Measurements from ENCODE around the gene CNTN4. TPM values are rescaled to one million over a fixed set of nuclear protein-coding genes. Genes with fewer than 3 reads are reported as not detected.

The CNTN4 gene
- total RNA-seq, 2 donors from 2014 or later, result not detected

DNA sequence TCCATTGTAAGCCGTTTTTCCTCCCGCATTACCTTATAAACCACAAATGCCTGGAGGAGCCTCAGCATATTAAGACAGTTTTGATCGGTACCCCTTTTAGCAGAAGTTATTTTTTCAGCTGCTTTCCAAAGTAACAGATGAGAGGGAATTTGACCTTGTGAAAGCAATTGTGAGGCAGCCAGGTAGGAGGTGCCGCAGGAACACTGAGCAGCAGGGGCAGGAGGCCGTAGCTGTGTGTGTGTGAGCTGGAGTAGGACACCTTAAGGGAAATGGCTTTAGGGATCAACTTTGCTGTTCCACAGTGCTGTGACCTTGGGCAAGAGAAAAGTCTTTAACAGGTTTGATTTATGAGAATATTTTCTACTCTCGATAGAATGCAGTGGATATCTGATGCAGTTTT lies 529.5 kb downstream of the CNTN4 start:
- Mint-ChIP-seq H3K27ac (no peak overlapping the region), H3K9me3 (no peaks in the 10 kb centered on the region), H3K36me3 (no peaks in the 10 kb centered on the region)
- ATAC-seq (no peak), DNase-seq (ENCODE audit: low spot score in 2 of 2) (no peak)

DNA sequence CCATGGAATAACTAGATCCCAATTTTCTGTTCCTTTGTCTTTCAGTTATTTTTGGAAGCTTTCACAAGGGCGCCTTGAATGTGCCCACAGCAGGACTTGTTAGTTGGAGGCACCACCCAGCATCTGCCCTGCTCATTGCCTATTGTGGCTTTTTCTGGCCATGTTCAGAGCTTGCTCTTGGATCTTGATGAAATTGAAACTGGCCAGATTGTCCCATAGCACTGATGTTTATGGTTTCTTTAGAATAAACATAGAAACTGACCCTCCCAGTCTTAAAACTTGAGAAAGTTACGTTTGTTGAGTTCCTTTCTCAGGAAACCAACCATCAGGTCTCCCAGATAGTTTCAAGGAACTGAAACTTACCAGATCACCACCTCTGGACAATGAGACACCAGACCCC lies 536.8 kb downstream of the CNTN4 start:
- Mint-ChIP-seq H3K36me3 (peaks cover 0 to 7% of the 10 kb centered on the region in 2 donors), H3K27ac (no peak overlapping the region), H3K9me3 (peaks cover 0 to 4% of the 10 kb centered on the region in 2 donors)
- DNase-seq (ENCODE audit: low spot score in 2 of 2) (no peak), ATAC-seq (no peak)

DNA sequence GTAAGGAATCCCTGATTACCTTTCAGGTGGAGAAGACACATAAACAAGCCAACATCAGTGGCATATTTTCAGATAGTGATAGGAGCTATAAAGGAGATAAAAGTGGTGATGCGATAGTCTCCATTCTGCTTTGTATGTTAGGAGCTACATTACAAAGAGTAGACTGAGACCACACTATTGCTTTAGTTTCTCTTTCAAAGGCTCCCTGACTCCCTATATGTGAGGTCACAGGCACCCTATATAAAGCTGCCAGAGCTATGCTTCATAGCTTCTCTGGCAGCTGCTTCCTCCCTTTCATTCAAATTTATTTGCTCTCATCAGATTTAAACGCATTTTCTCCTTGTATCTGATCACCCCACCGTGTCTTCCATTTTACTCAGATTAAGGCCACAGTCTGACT lies 544.9 kb downstream of the CNTN4 start:
- ATAC-seq, result no peak
- Mint-ChIP-seq H3K27ac (no peak overlapping the region), H3K9me3 (peaks cover 0 to 6% of the 10 kb centered on the region in 2 donors), H3K36me3 (no peaks in the 10 kb centered on the region)
- no peak for DNase-seq (ENCODE audit: low spot score in 2 of 2)

DNA sequence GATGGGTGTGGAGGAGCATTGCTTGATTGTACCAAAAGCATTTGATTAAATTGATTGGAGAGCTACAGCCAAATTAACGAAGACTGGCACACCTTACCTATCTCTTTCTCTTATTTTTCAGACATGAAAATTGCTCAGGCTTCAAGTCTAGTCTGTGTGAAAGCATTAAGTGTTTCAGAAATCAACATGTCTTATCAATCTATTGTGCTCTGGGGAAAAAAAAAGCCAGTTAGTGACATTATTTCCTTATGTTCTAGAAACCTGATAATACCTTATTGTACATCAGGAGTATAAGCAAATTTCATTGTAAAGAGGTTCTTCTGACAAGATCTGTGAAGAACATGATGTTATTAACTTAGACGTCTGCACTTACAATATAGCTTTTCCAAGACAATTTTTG lies 546.3 kb downstream of the CNTN4 start:
- Mint-ChIP-seq H3K27ac (no peak overlapping the region), H3K36me3 (no peaks in the 10 kb centered on the region), H3K9me3 (peaks cover under 1 to 7% of the 10 kb centered on the region in 2 donors)
- DNase-seq (ENCODE audit: low spot score in 2 of 2) (no peak), ATAC-seq (no peak)

DNA sequence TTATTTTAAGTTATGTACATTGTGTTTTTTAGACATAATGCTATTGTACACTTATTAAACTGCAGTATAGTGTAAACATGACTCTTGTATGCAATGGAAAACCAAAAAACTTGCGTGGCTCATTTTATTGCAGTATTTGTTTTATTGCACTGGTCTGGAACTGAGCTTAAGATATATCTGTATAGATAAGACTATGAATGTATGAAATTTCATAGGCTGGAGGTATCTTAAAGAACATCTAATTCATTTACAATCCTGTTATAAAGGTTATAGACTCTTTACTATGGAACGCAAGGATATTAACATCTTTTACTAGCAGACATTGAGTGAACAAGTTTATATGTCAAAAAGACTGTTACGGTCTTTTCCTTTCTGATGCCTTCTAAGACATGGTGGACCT lies 552.1 kb downstream of the CNTN4 start:
- Mint-ChIP-seq H3K9me3 (peaks cover 3 to 7% of the 10 kb centered on the region in 2 donors), H3K27ac (no peak overlapping the region), H3K36me3 (no peaks in the 10 kb centered on the region)
- DNase-seq (ENCODE audit: low spot score in 2 of 2) (no peak), ATAC-seq (no peak)

DNA sequence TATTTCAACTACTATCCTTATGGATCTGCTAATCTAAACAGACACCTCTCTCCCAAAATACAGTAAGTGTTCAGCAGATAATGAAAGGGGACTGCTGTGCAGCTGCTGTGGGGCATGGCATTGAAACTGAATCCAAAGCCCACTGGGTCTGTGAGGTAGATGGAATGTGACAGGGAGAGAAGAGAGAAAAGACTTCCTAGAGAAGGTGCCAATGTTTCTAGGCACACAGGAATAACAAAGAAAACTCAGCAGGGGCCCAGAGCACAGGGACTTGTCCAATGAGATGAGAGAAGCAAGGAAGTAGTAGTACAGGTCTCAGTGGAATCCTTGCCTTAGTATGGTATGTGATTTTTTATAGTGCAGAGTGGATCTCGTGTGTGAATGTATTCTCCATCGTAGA lies 553.7 kb downstream of the CNTN4 start:
- Mint-ChIP-seq H3K27ac (no peak overlapping the region), H3K9me3 (peaks cover 3 to 6% of the 10 kb centered on the region in 2 donors), H3K36me3 (no peaks in the 10 kb centered on the region)
- ATAC-seq, result no peak
- DNase-seq (ENCODE audit: low spot score in 2 of 2), result no peak

DNA sequence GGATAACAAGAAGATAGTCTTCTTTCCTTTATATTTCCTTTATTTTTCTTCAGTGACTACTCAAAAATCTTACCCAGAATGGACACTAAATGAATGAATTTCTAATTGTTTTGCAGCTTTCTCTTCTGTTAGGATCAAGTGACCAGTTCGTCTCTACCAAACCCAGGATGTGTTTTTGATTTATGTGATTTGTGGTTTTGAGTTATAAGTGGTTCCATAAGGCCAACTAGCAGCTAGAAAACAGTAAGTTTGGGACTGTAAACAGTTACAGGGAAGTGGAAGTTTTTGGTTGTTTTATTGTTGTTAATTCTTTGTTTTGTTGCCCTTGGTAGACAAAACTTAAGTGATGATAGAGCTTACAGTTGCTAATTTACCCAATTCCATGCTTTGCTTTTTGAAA lies 555.0 kb downstream of the CNTN4 start:
- H3K36me3 Mint-ChIP-seq, result no peaks in the 10 kb centered on the region
- DNase-seq (ENCODE audit: low spot score in 2 of 2), result no peak
- H3K27ac Mint-ChIP-seq, result no peak overlapping the region
- ATAC-seq, result no peak
- peaks cover 0 to 3% of the 10 kb centered on the region in 2 donors for H3K9me3 Mint-ChIP-seq

DNA sequence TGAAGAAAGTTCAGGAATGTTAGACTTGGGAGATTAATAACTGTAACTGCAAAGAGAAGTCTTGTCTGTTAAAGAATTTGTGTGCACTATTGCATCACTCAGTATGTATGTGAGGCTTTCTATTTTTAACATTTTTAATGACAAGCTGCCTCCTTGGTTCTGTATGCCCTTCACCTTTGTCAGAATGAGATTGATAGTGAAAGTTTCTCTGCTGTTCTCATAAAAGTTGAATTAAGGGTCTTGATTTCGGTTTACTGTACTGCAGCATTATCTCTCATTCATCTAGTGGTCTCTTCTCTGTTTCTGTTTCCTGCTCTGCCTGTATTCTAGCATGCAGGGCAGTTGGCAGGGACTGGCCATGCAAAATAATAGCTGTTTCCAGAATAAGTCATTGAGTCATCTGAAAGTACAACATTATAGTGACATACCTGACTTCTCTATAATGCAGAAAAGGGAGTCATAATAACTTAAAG lies 556.6 kb downstream of the CNTN4 start:
- no peak overlapping the region for H3K27ac Mint-ChIP-seq
- no peak for DNase-seq (ENCODE audit: low spot score in 2 of 2)
- no peak for ATAC-seq
- no peaks in the 10 kb centered on the region for H3K9me3 Mint-ChIP-seq
- H3K36me3 Mint-ChIP-seq, result no peaks in the 10 kb centered on the region

DNA sequence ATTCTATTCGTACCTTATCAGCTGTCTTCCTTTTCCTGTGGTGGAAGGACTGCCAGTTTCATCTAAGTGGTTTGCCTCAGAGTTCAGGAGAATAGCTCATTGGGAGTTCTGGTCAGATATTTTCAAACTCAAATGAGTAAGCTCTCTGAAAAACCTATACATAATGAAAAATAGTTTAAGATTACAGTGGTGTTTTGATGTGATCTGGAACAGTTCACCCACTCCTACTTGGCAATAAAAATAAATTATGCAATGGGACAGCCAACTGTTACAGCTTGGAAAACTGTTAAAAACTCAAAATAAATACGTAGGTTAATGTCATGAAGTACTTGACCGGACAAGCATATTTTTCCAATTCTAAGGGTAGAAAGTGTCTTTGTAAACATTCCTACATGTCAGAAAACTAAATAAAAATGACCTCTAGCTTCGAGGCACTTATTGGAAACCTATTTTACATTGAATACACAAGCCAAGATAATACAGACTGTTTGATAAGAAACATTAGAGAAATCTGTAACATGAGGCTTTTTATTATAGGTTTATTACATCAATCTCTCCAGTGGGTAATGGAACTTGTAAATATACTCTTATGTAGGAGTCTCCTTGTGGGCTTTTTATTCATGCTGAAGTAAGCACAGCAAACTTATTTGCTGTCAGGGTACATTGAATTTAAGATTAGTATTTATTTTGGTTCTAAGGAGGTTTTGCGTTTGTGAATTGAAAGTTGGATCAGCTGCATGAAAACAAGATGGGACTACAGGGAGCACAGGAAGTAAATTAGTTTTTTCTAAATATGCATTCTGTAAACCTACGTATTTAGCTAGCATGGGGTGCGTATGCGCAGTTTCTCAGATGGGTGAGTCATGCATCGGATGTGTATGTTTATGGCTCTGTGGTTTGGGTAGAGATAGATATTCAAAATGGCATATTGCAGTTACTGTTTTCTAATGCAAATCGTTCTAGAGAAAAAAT lies 558.4 kb downstream of the CNTN4 start:
- Mint-ChIP-seq H3K27ac (no peak overlapping the region), H3K9me3 (no peaks in the 10 kb centered on the region), H3K36me3 (no peaks in the 10 kb centered on the region)
- DNase-seq (ENCODE audit: low spot score in 2 of 2), result no peak
- ATAC-seq, result no peak

DNA sequence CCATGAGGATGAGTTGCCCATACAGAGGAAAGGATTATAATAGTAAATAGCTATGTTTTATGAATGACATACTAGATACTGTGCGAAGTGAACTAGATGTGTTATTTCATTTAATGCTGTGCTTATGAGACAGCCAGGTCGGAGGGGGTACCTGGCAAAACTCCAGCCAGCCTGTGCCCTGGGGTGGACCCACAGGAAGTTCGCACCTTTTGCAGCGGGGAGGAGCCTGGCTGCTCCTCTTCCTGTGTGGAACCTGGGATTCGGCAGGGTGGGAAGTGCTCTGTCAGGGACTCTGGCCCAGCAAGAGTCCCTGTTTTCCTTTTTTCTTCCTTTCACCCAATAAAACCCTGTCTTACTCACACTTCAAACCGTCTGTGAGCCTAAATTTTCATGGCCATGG lies 559.3 kb downstream of the CNTN4 start:
- ATAC-seq (no peak), DNase-seq (ENCODE audit: low spot score in 2 of 2) (no peak)
- no peak overlapping the region for H3K27ac Mint-ChIP-seq
- no peaks in the 10 kb centered on the region for H3K9me3 Mint-ChIP-seq
- H3K36me3 Mint-ChIP-seq, result no peaks in the 10 kb centered on the region

DNA sequence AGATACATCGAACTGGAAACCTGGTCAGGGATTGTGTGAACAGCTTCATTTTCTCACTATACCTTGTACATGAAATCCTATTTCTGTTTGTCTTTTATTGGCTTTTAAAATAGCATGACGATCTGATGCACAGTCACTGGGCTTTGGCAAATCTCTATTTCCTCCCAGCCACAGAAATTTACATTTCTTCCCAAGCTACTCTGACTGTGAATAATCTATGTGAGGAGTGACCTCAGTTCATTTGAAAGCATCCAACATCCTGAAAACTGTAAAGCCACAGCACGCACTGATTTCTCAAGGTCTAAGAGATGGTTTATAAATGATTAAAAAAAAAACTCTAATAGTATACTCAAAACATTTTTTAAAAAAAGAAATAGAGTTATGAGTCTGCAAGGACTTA lies 561.2 kb downstream of the CNTN4 start:
- Mint-ChIP-seq H3K27ac (no peak overlapping the region), H3K9me3 (no peaks in the 10 kb centered on the region), H3K36me3 (no peaks in the 10 kb centered on the region)
- ATAC-seq, result no peak
- DNase-seq (ENCODE audit: low spot score in 2 of 2), result no peak

DNA sequence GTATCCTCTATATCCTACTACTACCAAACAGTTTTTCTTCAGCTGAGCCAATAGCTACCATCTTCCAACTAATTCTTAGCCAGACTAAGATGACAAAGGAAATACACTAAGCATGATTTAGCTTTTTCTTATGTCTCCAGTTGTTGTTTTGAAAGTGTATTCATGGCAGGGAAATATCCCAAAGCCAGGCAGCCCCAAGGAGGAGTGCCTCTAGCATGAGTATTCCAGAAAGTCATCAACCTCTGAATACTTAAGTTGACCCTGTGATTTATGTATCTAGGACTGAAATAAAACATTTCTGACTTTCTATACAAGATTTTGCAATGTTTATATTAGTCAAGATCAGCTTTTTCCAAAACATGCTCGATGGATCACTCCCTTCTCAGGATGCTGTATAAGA lies 562.4 kb downstream of the CNTN4 start:
- H3K36me3 Mint-ChIP-seq, result no peaks in the 10 kb centered on the region
- DNase-seq (ENCODE audit: low spot score in 2 of 2) (no peak), ATAC-seq (no peak)
- H3K9me3 Mint-ChIP-seq, result no peaks in the 10 kb centered on the region
- H3K27ac Mint-ChIP-seq, result no peak overlapping the region

DNA sequence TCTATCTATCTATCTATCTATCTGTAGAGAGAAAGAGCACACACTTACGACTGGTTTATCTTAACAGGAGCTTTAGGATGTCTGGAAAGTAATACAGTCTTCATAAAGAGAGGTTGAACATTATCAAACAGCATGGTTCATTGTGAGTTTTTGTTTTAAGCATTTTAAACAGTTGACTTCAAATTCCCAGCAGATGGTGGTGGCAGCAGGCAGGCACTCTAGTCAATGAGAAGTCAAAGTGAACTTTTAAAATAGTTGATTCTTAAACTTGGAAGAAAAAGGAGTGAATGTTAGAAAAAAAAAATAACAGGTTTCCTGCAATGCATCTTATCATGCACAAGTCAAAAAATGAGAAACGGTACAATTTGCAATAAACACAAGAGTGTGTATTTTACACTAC lies 578.8 kb downstream of the CNTN4 start:
- ATAC-seq (no peak), DNase-seq (ENCODE audit: low spot score in 2 of 2) (no peak)
- Mint-ChIP-seq H3K27ac (no peak overlapping the region), H3K36me3 (no peaks in the 10 kb centered on the region), H3K9me3 (no peaks in the 10 kb centered on the region)

DNA sequence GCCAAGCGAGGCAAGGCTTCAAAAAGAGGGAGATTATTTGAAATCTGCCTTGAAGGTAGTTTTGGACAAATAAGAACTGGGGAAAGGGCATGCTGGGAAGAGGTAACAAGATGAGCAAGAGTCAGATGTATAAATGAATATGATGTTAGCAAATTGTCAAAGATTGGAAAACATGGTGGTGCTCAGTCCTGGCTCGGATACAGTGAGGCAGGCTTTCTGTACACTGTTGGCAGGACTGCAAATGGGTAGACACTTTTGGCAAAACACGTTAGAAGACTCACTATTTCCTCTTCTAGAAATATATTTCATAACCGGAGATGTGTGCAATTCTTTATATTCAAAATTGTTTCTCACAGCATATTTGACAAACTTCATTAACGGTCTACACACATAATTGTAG lies 581.6 kb downstream of the CNTN4 start:
- ATAC-seq, result no peak
- no peaks in the 10 kb centered on the region for H3K36me3 Mint-ChIP-seq
- DNase-seq (ENCODE audit: low spot score in 2 of 2), result no peak
- H3K27ac Mint-ChIP-seq, result no peak overlapping the region
- H3K9me3 Mint-ChIP-seq, result no peaks in the 10 kb centered on the region

DNA sequence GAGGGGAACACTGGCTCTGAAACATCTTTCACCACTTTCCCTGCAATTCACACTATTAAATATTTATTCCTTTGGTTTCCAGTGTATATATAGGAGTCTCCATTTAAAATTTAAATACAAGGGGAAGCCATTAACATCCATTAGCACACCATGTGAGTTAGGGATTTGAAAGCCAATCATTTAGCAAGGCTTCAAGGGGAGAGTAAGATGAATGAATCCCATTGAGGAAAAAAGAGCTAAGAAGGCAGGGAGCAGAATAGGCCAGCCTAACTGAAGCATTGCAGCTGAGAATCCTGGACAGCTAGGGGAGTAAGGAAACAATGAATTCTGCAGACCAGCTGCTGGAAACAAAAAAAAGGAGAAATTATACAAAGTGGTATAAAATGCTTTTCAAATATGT lies 585.4 kb downstream of the CNTN4 start:
- Mint-ChIP-seq H3K9me3 (no peaks in the 10 kb centered on the region), H3K36me3 (no peaks in the 10 kb centered on the region), H3K27ac (no peak overlapping the region)
- no peak for DNase-seq (ENCODE audit: low spot score in 2 of 2)
- ATAC-seq, result no peak

DNA sequence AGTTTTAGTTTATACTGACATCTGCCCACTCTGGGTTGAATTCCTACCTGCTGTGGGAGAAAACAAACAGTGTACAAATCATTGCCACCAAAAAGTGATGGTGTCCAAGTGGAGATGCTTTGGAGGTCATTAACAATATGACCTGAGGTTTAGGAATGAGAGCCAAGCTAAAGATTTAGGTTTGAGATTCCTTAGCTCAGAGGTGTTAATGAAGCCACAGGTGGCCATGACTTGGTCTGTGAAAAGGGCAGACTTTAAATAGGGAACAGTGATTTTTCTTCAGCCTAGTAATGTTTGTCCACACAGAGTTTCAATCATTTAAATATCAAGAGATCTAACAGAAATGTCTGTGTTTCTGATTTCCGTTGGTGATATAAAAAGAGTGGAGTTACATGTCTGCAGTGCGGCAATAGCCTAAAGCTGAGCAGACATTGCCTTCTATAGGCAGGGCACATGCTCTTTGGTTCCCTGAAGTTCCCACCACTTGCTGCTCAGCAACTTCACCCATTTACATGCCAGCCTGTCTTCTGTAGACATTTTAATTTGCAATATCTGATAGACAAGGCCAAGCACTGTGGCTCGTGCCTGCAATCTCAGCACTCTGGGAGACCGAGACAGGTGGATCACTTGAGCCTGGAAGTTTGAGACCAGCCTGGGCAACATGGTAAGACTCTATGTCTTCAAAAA lies 588.3 kb downstream of the CNTN4 start:
- Mint-ChIP-seq H3K27ac (no peak overlapping the region), H3K9me3 (no peaks in the 10 kb centered on the region), H3K36me3 (no peaks in the 10 kb centered on the region)
- ATAC-seq, result no peak
- DNase-seq (ENCODE audit: low spot score in 2 of 2), result no peak

DNA sequence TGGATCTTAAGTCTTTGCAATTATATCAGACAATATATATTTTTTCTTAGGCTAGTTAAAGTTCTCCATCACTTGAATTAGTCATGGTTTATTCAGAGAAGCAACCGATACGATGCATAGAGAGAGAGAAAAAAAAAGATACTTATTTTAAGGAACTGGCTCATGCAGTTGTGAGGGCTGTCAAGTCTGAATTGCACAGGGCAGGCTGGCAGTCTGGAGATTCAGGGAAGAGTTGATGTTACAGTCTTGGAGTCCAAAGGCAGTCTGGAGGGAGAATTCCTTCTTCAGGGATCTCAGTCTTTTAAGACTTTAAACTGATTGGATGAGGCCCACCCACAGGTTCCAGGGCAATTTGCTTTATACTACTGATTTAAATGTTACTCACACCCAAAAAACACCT lies 598.9 kb downstream of the CNTN4 start:
- DNase-seq (ENCODE audit: low spot score in 2 of 2), result no peak
- ATAC-seq, result no peak

DNA sequence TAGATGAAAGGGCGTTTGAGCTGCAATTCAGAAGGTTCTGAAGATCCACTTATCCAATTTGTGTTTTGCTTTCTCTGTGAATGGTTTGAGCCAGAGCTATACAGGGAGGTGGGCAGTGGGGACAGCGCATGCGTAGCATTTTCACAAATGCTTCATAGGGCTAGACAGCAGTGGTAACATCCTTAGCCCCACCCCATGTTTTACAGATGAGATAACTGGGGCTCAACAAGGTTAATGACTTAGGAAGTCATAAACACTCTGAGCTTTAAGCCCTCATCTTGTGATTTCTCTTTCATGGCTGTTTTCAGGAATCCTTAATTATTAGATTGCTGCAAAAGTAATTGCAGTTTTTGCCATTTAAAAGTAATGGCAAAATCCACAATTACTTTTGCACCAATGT lies 602.8 kb downstream of the CNTN4 start:
- Mint-ChIP-seq H3K36me3 (no peaks in the 10 kb centered on the region), H3K27ac (no peak overlapping the region), H3K9me3 (no peaks in the 10 kb centered on the region)
- ATAC-seq, result no peak
- DNase-seq (ENCODE audit: low spot score in 2 of 2), result no peak

More for the DNA sequence above, 598.9 kb downstream of the CNTN4 start:
- H3K36me3 Mint-ChIP-seq, result no peaks in the 10 kb centered on the region
- H3K27ac Mint-ChIP-seq, result no peak overlapping the region
- H3K9me3 Mint-ChIP-seq, result no peaks in the 10 kb centered on the region
